H54 (cell line): ENCODE results near the gene SLC35F3.
"Not testable (repeated sequence)": the region's sequence is repeated elsewhere in the genome, so short reads cannot be mapped to it uniquely, and the experiment has no call there.

Experiments used
- DNase-seq: peaks from one replicate; pipeline ENCODE4 v3.0.0; 2011; ENCODE audit warnings: low spot score, mixed read lengths; ENCODE audit not compliant: insufficient read length
- FAIRE-seq: peaks from 3 replicates; lab custom pipeline; 2011; peaks lifted over from hg19 to GRCh38; lab: Jason Lieb, UNC
- POLR2A ChIP-seq: IDR thresholded peaks from 2 replicates; pipeline ENCODE4 v1.6.1; 2011; ENCODE audit warnings: low read depth, mild to moderate bottlenecking, low read length

Gene SLC35F3

DNA sequence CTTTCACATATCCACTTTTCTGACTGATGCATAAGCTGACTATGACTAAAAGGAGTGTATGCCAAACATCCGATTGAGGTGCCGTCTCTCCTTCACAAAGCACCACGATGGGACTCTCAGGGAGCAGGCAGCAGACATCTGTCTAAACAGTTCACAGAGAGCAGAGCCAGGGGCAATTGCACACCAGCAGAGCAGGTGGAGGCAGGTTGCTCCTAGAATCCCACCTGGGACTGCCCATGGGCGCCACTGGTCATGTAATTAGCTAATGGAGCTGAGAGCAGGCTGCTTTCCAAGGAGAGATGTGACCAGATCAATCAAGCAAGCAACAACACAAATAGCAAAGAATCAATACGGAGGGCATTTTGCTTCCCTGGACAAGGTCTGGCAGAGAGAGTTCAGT is 438.3 kb downstream of the SLC35F3 start:
- TF ChIP-seq POLR2A, result no peak
- FAIRE-seq (no peak), DNase-seq (no peak)

DNA sequence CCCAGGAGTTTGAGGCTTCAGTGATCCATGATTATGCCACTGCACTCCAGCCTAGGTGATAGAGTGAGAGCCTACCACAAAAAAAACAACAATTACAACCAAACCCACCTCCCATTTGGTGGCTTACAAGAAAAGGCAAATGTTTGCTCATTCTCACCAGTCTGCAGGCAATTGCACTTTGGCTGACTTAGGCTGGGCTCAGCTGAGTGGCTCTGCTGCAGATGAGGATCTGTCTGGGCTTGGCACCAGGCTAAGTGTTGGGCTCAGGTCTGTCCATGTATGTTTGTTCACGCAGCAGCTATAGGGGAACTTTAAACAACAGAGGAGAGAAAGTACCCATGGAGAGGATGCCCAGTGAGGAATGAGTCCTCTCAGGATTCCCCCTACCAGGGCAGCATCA is 440.8 kb downstream of the SLC35F3 start:
- no peak for FAIRE-seq
- DNase-seq, result no peak
- no peak for TF ChIP-seq POLR2A

DNA sequence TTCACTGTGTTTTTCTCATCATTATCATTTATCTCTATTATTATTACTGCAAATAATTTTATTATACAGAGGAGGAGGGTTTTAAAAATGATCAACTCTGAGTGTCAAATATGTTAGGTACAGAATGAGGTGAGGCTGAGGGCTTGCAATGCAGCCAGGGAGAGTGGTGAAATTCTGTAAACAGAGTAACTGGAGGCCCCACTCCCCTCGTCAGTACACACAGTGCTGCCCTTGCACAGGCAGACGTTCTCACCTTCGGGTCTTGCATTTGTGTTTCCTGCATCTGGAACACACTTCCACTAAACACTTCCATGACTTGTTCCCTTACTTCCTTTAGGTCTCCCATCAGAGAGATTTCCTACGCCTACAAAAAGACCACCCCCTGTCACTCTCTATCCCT is 444.5 kb downstream of the SLC35F3 start:
- no peak for FAIRE-seq
- DNase-seq, result no peak
- TF ChIP-seq POLR2A, result no peak

GRCh38 chr1:234355782-234356510 is 451.5 kb downstream of the SLC35F3 start:
- no peak for TF ChIP-seq POLR2A
- no peak for DNase-seq
- FAIRE-seq, result no peak

DNA sequence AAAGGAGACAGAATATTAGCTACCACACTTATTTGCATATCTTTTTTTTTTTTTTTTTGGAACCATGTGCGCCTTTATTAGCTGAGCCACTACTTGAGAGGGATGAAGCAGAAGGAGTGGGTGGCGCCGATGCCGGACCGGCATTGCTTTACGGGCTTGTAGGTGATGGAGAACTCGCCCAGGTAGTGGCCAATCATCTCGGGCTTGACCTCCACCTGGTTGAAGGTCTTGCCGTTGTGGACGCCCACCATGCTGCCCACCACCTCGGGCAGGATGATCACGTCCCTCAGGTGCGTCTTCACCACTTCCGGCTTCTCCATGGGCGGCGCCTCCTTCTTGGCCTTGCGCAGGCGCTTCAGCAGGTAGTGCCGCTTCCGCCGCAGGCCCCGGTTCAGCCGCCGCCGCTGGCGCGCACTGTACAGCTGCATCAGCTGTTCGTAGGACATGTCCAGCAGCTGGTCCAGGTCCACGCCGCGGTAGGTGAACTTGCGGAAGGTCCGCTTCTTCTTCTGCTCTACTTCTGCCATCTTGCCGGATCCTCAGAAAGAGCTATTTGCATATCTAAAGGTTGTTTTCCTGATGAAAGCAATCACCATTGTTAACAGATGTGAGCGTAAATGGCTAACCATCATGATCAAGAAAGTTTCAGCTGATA is 452.3 kb downstream of the SLC35F3 start:
- not testable (repeated sequence) for FAIRE-seq, DNase-seq

GRCh38 chr1:234357831-234358230 is 453.4 kb downstream of the SLC35F3 start:
- FAIRE-seq (no peak), DNase-seq (no peak)
- no peak for TF ChIP-seq POLR2A

GRCh38 chr1:234361102-234361603 is 456.7 kb downstream of the SLC35F3 start:
- DNase-seq (no peak), FAIRE-seq (no peak)
- no peak for TF ChIP-seq POLR2A

GRCh38 chr1:234362558-234362957 is 458.1 kb downstream of the SLC35F3 start:
- no peak for TF ChIP-seq POLR2A
- FAIRE-seq (no peak), DNase-seq (no peak)

DNA sequence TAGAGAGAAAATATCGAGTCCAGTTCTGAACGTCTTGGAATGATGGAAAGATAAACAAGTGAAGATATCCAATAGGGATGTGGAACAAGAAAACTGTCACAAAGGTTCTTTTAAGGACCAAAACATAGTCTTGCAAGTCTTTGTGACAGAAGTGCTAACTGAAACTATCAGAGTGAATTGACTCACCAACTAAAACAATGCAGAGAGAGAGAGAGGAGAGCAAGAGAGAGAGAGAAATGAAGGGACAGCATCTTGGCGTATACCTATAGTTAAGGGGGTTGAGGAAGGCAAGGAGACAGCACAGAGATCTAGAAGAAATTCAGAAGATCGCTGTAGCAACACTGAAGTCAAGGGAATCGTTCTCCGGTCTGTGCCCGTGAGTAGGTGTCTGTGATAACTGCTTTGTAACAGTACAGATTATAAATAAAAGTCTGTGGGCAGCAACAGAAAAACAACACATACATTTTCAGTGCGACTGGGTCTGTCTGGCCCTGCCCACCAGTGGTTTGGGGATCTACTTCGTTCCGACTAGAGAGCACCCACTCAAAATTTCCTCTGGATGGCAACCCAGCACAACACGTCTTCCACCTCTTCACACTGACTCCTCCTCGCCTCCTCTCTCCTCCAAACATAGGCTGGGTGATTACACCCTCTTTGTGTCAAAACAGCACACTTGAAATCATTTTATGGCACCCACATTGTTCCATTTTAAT is 464.0 kb downstream of the SLC35F3 start:
- FAIRE-seq, result no peak
- no peak for TF ChIP-seq POLR2A

GRCh38 chr1:234369033-234369430 is 464.6 kb downstream of the SLC35F3 start:
- FAIRE-seq, result no peak
- no peak for TF ChIP-seq POLR2A

More for the DNA sequence above, 464.0 kb downstream of the SLC35F3 start:
- DNase-seq, result no peak

GRCh38 chr1:234369784-234370183 is 465.3 kb downstream of the SLC35F3 start:
- no peak for TF ChIP-seq POLR2A
- DNase-seq, result no peak
- FAIRE-seq, result no peak

More at GRCh38 chr1:234369033-234369430, 464.6 kb downstream of the SLC35F3 start:
- no peak for DNase-seq

- DNase-seq, result no peak
- TF ChIP-seq POLR2A, result no peak
- no peak for FAIRE-seq
These were observed 466.9 kb downstream of the SLC35F3 start for GRCh38 chr1:234371414-234371813.

DNA sequence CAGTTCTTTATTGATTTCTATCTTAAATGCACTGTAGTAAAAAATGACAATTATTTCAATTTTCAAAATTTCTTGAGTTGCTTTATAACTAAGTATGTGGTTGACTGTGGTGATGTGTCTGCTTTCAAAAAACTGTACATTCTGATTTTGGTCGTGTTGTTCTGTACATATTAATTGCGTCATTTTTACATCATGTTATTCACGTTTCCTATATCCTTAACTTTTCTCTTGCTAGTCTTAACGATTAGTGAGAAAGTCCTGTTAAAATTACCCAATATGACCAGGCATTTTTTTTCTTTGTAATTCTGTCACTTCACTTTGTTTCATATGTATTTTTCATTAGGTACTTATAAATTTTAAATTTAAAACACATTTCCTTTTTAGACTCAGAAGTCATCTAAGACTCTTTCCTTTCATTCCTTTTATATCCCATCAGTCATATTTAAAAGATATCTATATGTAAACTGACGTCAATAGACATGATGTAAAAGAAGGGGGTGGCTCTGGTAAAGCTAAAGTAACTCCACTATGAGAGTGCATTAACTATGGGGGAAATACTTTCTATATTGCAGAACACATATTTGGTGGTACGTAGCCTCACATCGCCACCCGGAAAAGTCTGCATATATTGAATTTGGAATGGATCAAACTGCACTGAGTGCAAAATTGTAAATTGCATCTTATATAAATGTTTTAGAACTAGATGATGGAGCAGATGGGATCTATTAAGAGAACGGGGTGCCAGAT is 467.7 kb downstream of the SLC35F3 start:
- TF ChIP-seq POLR2A, result no peak
- no peak for DNase-seq
- FAIRE-seq, result no peak
